Smooth muscle cell (in vitro differentiated cells): ENCODE measurements around the gene SDK1. TPM values are rescaled to one million over a fixed set of nuclear protein-coding genes. Genes with fewer than 3 reads are reported as not detected.

ENCODE experiments used
- DNase-seq: peaks from one replicate; lab custom pipeline; 2025; ENCODE audit not compliant: unreplicated experiment; lab: John Stamatoyannopoulos, UW
- H2AFZ ChIP-seq: fragments of 200-600 bp; sonication (generic); 2 replicates; pipeline ENCODE4 v1.6.0; 2016; ENCODE audit warnings: antibody characterized with exemption, low read depth, mild to moderate bottlenecking
- H3F3A ChIP-seq: fragments of 200-600 bp; sonication (generic); 2 replicates; pipeline ENCODE4 v1.6.0; 2017; ENCODE audit warnings: antibody characterized with exemption, low read depth
- H3K27ac ChIP-seq: fragments of 200-600 bp; sonication (generic); 2 replicates; pipeline ENCODE4 v1.5.1; 2016; ENCODE audit warnings: low read depth, mild to moderate bottlenecking
- H3K27me3 ChIP-seq: fragments of 200-600 bp; sonication (generic); 2 replicates; pipeline ENCODE4 v1.6.1; 2016; ENCODE audit warnings: low read depth, mild to moderate bottlenecking
- H3K36me3 ChIP-seq: fragments of 200-600 bp; sonication (generic); 2 replicates; pipeline ENCODE4 v1.5.1; 2016; ENCODE audit warnings: low read depth
- H3K4me1 ChIP-seq: fragments of 200-600 bp; sonication (generic); 2 replicates; pipeline ENCODE4 v1.5.1; 2016; ENCODE audit warnings: low read depth
- H3K4me2 ChIP-seq: fragments of 200-600 bp; sonication (generic); 2 replicates; pipeline ENCODE4 v1.6.0; 2016; ENCODE audit warnings: mild to moderate bottlenecking
- H3K4me3 ChIP-seq: fragments of 200-600 bp; sonication (generic); 2 replicates; pipeline ENCODE4 v1.5.1; 2016; ENCODE audit warnings: mild to moderate bottlenecking
- H3K79me2 ChIP-seq: fragments of 200-600 bp; sonication (generic); 2 replicates; pipeline ENCODE4 v1.6.0; 2016; ENCODE audit warnings: low read depth, mild to moderate bottlenecking
- H3K9ac ChIP-seq: fragments of 200-600 bp; sonication (generic); 2 replicates; pipeline ENCODE4 v1.6.0; 2016; ENCODE audit warnings: low read depth
- H3K9me3 ChIP-seq: fragments of 200-600 bp; sonication (generic); replicated peaks from 2 replicates; pipeline ENCODE4 v1.5.1; 2016; ENCODE audit warnings: low read depth
- H4K20me1 ChIP-seq: fragments of 200-600 bp; sonication (generic); 2 replicates; pipeline ENCODE4 v1.6.0; 2016; ENCODE audit warnings: low read depth
- WGBS: methylation state at CpG from one replicate; pipeline ENCODE4 v1.1.7; 2016; ENCODE audit warnings: low lambda C conversion rate; 5-methylcytosine and 5-hydroxymethylcytosine counted together
- polyA plus RNA-seq: library from polyadenylated mRNA; unstranded; fragments of >200 nt; fragmentation: Nextera tagmentation; extraction: Ambion mirVana; gene quantifications from 2 replicates; pipeline ENCODE4 v1.2.1, GENCODE V29; 2016
- total RNA-seq: library from RNA; depleted of rRNA; stranded (reverse); fragments of >200 nt; gene quantifications from 2 replicates; pipeline ENCODE4 v1.2.3, GENCODE V29; 2014
- TF ChIP-seq, protein P1 (sequence below): fragments of 200-600 bp; sonication (generic); IDR thresholded peaks from 2 replicates; pipeline ENCODE4 v1.5.1; 2017; ENCODE audit warnings: borderline replicate concordance, mild to moderate bottlenecking, antibody characterized with exemption; ENCODE audit not compliant: insufficient read depth, poor library complexity, severe bottlenecking

Gene SDK1
- total and polyA plus RNA-seq, 2 experiments from 2014 or later: 1.1 to 2.5 TPM

DNA sequence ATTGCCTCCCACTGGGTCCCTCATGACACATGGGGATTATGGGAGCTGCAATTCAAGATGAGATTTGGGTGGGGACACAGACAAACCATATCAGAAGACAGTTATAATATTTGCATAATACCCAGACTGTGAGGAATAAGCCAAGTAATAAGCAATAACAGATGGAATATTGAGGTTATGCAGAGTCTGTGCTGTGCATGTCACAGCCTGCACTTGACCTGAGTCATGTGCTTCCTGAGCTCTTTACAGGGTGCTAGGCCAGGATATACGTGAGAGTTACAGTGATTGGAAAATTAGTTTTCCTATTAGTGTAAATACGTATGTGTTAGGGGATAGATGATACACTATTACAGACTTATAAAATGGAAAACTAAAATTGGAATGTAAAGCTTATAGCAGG, 288.7 kb downstream of the SDK1 start:
- H3F3A ChIP-seq: no peaks in the 10 kb centered on the region
- WGBS: 67% methylated on average over 2 of the region's 2 CpGs
- H3K36me3 ChIP-seq: no peaks in the 10 kb centered on the region
- H3K4me2 ChIP-seq: no peak overlapping the region
- TF ChIP-seq, protein P1, sequence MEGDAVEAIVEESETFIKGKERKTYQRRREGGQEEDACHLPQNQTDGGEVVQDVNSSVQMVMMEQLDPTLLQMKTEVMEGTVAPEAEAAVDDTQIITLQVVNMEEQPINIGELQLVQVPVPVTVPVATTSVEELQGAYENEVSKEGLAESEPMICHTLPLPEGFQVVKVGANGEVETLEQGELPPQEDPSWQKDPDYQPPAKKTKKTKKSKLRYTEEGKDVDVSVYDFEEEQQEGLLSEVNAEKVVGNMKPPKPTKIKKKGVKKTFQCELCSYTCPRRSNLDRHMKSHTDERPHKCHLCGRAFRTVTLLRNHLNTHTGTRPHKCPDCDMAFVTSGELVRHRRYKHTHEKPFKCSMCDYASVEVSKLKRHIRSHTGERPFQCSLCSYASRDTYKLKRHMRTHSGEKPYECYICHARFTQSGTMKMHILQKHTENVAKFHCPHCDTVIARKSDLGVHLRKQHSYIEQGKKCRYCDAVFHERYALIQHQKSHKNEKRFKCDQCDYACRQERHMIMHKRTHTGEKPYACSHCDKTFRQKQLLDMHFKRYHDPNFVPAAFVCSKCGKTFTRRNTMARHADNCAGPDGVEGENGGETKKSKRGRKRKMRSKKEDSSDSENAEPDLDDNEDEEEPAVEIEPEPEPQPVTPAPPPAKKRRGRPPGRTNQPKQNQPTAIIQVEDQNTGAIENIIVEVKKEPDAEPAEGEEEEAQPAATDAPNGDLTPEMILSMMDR: no peak
- no peak overlapping the region for H3K4me3 ChIP-seq
- H4K20me1 ChIP-seq: no peaks in the 10 kb centered on the region
- no peaks in the 10 kb centered on the region for H3K9me3 ChIP-seq
- no peak overlapping the region for H3K9ac ChIP-seq
- no peak overlapping the region for H3K27ac ChIP-seq
- H3K79me2 ChIP-seq: no peaks in the 10 kb centered on the region
- DNase-seq: no peak
- H3K27me3 ChIP-seq: no peaks in the 10 kb centered on the region
- H3K4me1 ChIP-seq: peaks cover 25% of the 10 kb centered on the region
- H2AFZ ChIP-seq: no peak overlapping the region

DNA sequence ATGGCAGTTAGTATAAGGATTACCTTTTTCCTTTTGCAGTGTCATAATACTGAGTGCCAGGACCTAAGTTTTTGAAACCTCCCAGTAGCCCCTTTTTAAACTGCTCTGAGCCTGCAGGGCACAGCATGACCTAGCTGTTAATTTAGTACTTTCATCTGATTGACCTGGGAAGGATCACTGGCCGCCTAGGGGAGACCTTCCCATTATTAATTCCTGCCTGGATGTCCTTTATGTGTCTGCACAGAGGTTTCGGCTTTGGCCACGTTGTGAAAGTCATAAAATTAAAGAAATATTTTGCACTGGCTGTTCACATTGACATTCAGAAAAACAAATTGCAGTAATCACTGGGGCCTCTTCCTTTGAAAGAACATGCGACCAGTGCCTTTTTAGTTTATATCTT, 290.2 kb downstream of the SDK1 start:
- TF ChIP-seq, protein P1: no peak
- Histone ChIP-seq H3K9ac (no peak overlapping the region), H2AFZ (no peak overlapping the region), H3K79me2 (no peaks in the 10 kb centered on the region), H3K9me3 (no peaks in the 10 kb centered on the region), H3K4me3 (no peak overlapping the region), H4K20me1 (no peaks in the 10 kb centered on the region), H3K36me3 (no peaks in the 10 kb centered on the region), H3K4me2 (no peak overlapping the region), H3K27ac (no peak overlapping the region), H3F3A (no peaks in the 10 kb centered on the region), H3K27me3 (no peaks in the 10 kb centered on the region), H3K4me1 (peaks cover 20% of the 10 kb centered on the region)
- 47% methylated on average over 4 of the region's 4 CpGs for WGBS
- no peak for DNase-seq

DNA sequence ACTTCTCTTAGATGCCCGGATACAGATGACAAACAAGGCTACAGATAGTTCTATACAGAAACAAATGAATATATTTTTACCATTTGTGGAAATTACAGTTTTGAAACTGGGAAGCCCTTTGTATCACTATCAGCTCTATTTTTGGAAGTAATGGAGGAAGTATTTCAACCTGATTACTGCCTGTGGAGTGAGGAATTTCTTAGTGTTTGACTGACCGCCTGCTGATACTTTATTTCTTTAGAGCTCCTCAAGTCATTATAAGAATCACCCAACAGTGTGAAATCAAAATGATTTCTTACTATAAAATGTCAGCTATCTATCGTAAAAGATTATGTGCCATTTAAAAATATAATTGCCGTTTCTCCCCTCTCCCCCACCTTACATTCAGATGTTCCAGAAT, 290.9 kb downstream of the SDK1 start:
- no peak for DNase-seq
- peaks cover 20% of the 10 kb centered on the region for H3K4me1 ChIP-seq
- no peaks in the 10 kb centered on the region for H3K9me3 ChIP-seq
- TF ChIP-seq, protein P1: no peak
- H3K27ac ChIP-seq: no peak overlapping the region
- H3K27me3 ChIP-seq: no peaks in the 10 kb centered on the region
- no peak overlapping the region for H2AFZ ChIP-seq
- no peaks in the 10 kb centered on the region for H3K36me3 ChIP-seq
- WGBS: 86% methylated on average over 4 of the region's 4 CpGs
- no peaks in the 10 kb centered on the region for H3F3A ChIP-seq
- H3K4me3 ChIP-seq: peak overlapping the region; percentile 27
- H3K4me2 ChIP-seq: peak overlapping the region; percentile 68
- H4K20me1 ChIP-seq: no peaks in the 10 kb centered on the region
- H3K79me2 ChIP-seq: no peaks in the 10 kb centered on the region
- no peak overlapping the region for H3K9ac ChIP-seq

DNA sequence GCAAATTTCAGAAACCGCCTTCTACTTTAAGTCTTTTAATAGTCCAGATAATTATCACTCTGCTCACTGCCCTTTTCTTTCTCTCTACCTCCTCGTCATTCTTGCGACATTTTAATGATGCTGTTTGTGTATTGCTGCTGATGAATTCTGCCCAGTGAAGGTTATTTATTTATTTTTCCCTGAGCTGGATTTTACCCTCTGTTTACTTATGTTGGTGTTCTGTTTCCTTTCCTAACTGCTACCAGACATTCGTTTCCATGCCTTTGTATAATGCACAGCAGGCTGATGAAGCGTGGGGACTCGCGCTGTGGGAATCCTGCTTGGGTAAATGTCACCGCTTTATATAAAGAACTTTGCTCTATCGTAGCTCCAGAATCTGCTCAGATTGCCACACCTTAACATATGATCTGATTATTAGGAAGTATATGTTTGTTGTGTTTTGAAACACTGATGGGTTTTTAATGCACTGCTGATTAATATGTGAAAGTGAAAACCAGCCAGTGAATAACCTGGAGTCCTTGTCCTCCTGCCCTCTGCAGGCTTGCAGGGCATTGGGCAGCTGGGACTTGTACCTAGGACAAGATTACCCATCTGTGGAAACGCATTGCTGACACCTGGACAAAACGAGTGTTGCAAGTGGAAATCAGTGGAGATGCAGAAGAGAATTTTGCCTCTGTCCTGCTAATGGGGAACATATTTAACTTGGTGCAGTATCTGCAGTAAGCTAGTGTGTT, 291.5 kb downstream of the SDK1 start:
- no peak overlapping the region for H3K27ac ChIP-seq
- no peaks in the 10 kb centered on the region for H3K79me2 ChIP-seq
- peak overlapping the region; percentile 68 for H3K4me2 ChIP-seq
- no peaks in the 10 kb centered on the region for H3F3A ChIP-seq
- no peak overlapping the region for H3K9ac ChIP-seq
- no peaks in the 10 kb centered on the region for H4K20me1 ChIP-seq
- H3K27me3 ChIP-seq: no peaks in the 10 kb centered on the region
- peak overlapping the region; percentile 35 for H2AFZ ChIP-seq
- TF ChIP-seq, protein P1: no peak
- peaks cover 20% of the 10 kb centered on the region for H3K4me1 ChIP-seq
- no peaks in the 10 kb centered on the region for H3K36me3 ChIP-seq
- H3K9me3 ChIP-seq: no peaks in the 10 kb centered on the region
- DNase-seq: no peak
- WGBS: 40% methylated on average over 11 of the region's 11 CpGs
- H3K4me3 ChIP-seq: peak overlapping the region; percentile 27
